Femur (tissue), 1 donor: ENCODE results near the gene EIF4EBP2.

Source experiments
- DNase-seq: peaks from one replicate; pipeline ENCODE4 v3.0.0-alpha.2; 2017

The EIF4EBP2 gene

GRCh38 chr10:70462349-70462984 lies 58.5 kb downstream of the EIF4EBP2 start:
- DNase-seq = peak; percentile 82

GRCh38 chr10:70465278-70465677 lies 61.3 kb downstream of the EIF4EBP2 start:
- no peak for DNase-seq

GRCh38 chr10:70465832-70466231 lies 61.9 kb downstream of the EIF4EBP2 start:
- DNase-seq = no peak

GRCh38 chr10:70466951-70467350 lies 63.0 kb downstream of the EIF4EBP2 start:
- no peak for DNase-seq

GRCh38 chr10:70472799-70473454 lies 69.0 kb downstream of the EIF4EBP2 start:
- DNase-seq = no peak

- DNase-seq = peak; percentile 21
Measured at GRCh38 chr10:70474780-70475179, 70.8 kb downstream of the EIF4EBP2 start.

GRCh38 chr10:70475661-70476060 lies 71.7 kb downstream of the EIF4EBP2 start:
- DNase-seq = peak; percentile 15

GRCh38 chr10:70476249-70477035 lies 72.5 kb downstream of the EIF4EBP2 start:
- peak; percentile 18 for DNase-seq

- peak; percentile 54 for DNase-seq
Measured at GRCh38 chr10:70477661-70478162, 73.8 kb downstream of the EIF4EBP2 start.
